HEK293 (cell line): ENCODE measurements around the gene TMEM250.

ENCODE experiments used
- HOXD13 ChIP-seq: sonication (generic); formaldehyde crosslinking; IDR thresholded peaks from 2 replicates; pipeline ENCODE4 v1.8.0; 2022; ENCODE audit warnings: missing genetic modification reagents, borderline replicate concordance
- KLF10 ChIP-seq: fragments of 450-650 bp; IDR thresholded peaks from 2 replicates; pipeline ENCODE4 v1.5.1; 2018; ENCODE audit warnings: missing biosample characterization, mild to moderate bottlenecking, missing genetic modification characterization
- KLF7 ChIP-seq: fragments of 450-650 bp; formaldehyde crosslinking; IDR thresholded peaks from 2 replicates; pipeline ENCODE4 v1.5.1; 2016; ENCODE audit warnings: missing biosample characterization, missing genetic modification characterization, borderline replicate concordance
- MEIS1 ChIP-seq: sonication (generic); formaldehyde crosslinking; IDR thresholded peaks from 2 replicates; pipeline ENCODE4 v1.8.1; 2022; ENCODE audit warnings: missing genetic modification reagents, mild to moderate bottlenecking, borderline replicate concordance
- SETDB1 ChIP-seq: IDR thresholded peaks from one replicate; pipeline ENCODE4 v1.6.1; 2017; ENCODE audit warnings: mild to moderate bottlenecking, low read length, moderate library complexity, mixed read lengths; ENCODE audit not compliant: insufficient read length
- ZBTB7A ChIP-seq: fragments of 450-650 bp; formaldehyde crosslinking; IDR thresholded peaks from 2 replicates; pipeline ENCODE4 v1.5.1; 2016; ENCODE audit warnings: low read depth, missing biosample characterization, missing genetic modification characterization
- ZBTB8A ChIP-seq: fragments of 450-650 bp; formaldehyde crosslinking; IDR thresholded peaks from 2 replicates; pipeline ENCODE4 v1.5.1; 2016; ENCODE audit warnings: missing biosample characterization, missing genetic modification characterization
- ZNF138 ChIP-seq: fragments of 450-650 bp; formaldehyde crosslinking; IDR thresholded peaks from 2 replicates; pipeline ENCODE4 v1.5.1; 2016; ENCODE audit warnings: missing biosample characterization, missing genetic modification characterization, borderline replicate concordance
- ZNF146 ChIP-seq: fragments of 450-650 bp; formaldehyde crosslinking; IDR thresholded peaks from 2 replicates; pipeline ENCODE4 v1.5.1; 2016; ENCODE audit warnings: missing biosample characterization, missing genetic modification characterization
- ZNF175 ChIP-seq: fragments of 450-650 bp; formaldehyde crosslinking; IDR thresholded peaks from 2 replicates; pipeline ENCODE4 v1.5.1; 2016; ENCODE audit warnings: missing biosample characterization, missing genetic modification characterization
- ZNF311 ChIP-seq: fragments of 450-650 bp; formaldehyde crosslinking; IDR thresholded peaks from 2 replicates; pipeline ENCODE4 v1.5.1; 2017; ENCODE audit warnings: missing biosample characterization, missing genetic modification characterization, borderline replicate concordance
- ZNF394 ChIP-seq: fragments of 450-650 bp; formaldehyde crosslinking; IDR thresholded peaks from 2 replicates; pipeline ENCODE4 v1.5.1; 2016; ENCODE audit warnings: missing biosample characterization, missing genetic modification characterization, mild to moderate bottlenecking, moderate library complexity, borderline replicate concordance
- ZNF530 ChIP-seq: fragments of 450-650 bp; formaldehyde crosslinking; IDR thresholded peaks from 2 replicates; pipeline ENCODE4 v1.5.1; 2016; ENCODE audit warnings: low read depth, missing biosample characterization, missing genetic modification characterization
- ZNF558 ChIP-seq: fragments of 450-650 bp; formaldehyde crosslinking; IDR thresholded peaks from 2 replicates; pipeline ENCODE4 v1.5.1; 2016; ENCODE audit warnings: missing biosample characterization, missing genetic modification characterization
- ZNF623 ChIP-seq: fragments of 450-650 bp; formaldehyde crosslinking; IDR thresholded peaks from 2 replicates; pipeline ENCODE4 v1.5.1; 2016; ENCODE audit warnings: missing biosample characterization, missing genetic modification characterization
- ZNF626 ChIP-seq: fragments of 450-650 bp; sonication (Bioruptor Pico); formaldehyde crosslinking; IDR thresholded peaks from 2 replicates; pipeline ENCODE4 v1.5.1; 2018; ENCODE audit warnings: missing biosample characterization, missing genetic modification characterization, inconsistent platforms
- ZNF654 ChIP-seq: fragments of 450-650 bp; formaldehyde crosslinking; IDR thresholded peaks from 2 replicates; pipeline ENCODE4 v1.5.1; 2016; ENCODE audit warnings: low read depth, missing biosample characterization, missing genetic modification characterization
- ZNF664 ChIP-seq: fragments of 450-650 bp; formaldehyde crosslinking; IDR thresholded peaks from 2 replicates; pipeline ENCODE4 v1.5.1; 2016; ENCODE audit warnings: missing biosample characterization, missing genetic modification characterization
- ZNF76 ChIP-seq: fragments of 450-650 bp; formaldehyde crosslinking; IDR thresholded peaks from 2 replicates; pipeline ENCODE4; 2016; ENCODE audit warnings: low read depth, missing biosample characterization, missing genetic modification characterization, borderline replicate concordance
- ZNF785 ChIP-seq: fragments of 450-650 bp; formaldehyde crosslinking; IDR thresholded peaks from 2 replicates; pipeline ENCODE4 v1.5.1; 2016; ENCODE audit warnings: missing biosample characterization, missing genetic modification characterization
- ZNF792 ChIP-seq: fragments of 450-650 bp; formaldehyde crosslinking; IDR thresholded peaks from 2 replicates; pipeline ENCODE4 v1.5.1; 2016; ENCODE audit warnings: missing biosample characterization, missing genetic modification characterization
- ZNF843 ChIP-seq: fragments of 450-650 bp; formaldehyde crosslinking; IDR thresholded peaks from 2 replicates; pipeline ENCODE4 v1.5.1; 2016; ENCODE audit warnings: missing biosample characterization, missing genetic modification characterization
- TF ChIP-seq, protein P1 (sequence below): fragments of 450-650 bp; formaldehyde crosslinking; IDR thresholded peaks from 2 replicates; pipeline ENCODE4 v1.5.1; 2016; ENCODE audit warnings: missing biosample characterization, missing genetic modification characterization
- TF ChIP-seq, protein P2 (sequence below): fragments of 450-650 bp; formaldehyde crosslinking; IDR thresholded peaks from 2 replicates; pipeline ENCODE4 v1.5.1; 2016; ENCODE audit warnings: missing biosample characterization, missing genetic modification characterization
- TF ChIP-seq, protein P3 (sequence below): fragments of 450-650 bp; formaldehyde crosslinking; IDR thresholded peaks from 2 replicates; pipeline ENCODE4; 2016; ENCODE audit warnings: missing biosample characterization, missing genetic modification characterization
- TF ChIP-seq, protein P4 (sequence below): fragments of 450-650 bp; formaldehyde crosslinking; IDR thresholded peaks from 2 replicates; pipeline ENCODE4 v1.5.1; 2017; ENCODE audit warnings: missing biosample characterization, missing genetic modification characterization
- TF ChIP-seq, protein P5 (sequence below): fragments of 450-650 bp; formaldehyde crosslinking; IDR thresholded peaks from 2 replicates; pipeline ENCODE4 v1.5.1; 2016; ENCODE audit warnings: missing biosample characterization, missing genetic modification characterization

The TMEM250 gene

DNA sequence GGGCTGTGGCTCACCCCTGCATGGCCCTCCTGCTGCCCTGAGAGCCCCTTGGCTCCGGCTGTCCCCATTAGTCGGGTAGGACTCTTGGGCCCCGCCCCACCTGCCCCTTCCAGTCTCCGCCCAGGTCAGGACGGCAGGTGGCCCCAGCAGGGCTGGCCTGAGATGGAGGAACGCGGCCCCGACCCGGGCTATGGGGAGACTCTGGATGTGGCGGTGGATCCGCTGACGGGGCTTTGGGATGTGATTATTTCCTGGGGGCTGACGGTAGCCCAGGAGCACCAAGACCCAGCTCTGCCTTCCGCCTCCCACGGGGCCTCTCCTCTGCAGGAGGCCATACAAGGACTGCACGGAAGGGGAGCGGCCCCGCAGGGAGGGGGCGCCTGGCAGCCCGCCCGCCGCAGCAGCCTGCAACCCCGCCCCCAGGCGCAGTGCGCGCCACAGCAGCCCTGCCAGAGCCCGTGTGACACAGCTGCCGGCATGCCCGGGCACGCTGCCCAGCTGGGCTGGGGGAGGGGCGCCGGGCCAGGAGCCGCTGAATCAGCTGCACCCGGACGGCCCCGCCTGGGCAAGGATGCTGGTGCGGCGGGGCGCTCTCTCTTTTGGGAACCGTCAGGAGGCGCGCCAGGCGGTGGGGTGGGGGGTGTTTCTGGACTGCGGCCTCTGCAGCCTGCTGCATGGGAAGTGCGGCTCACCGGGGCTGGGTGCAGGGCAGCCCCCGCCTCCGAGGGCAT is 9.2 kb downstream of the TMEM250 start (continued):
- TF ChIP-seq ZNF785 (tag by site-specific recombination) (peak; percentile 56), ZNF530 (tag by site-specific recombination) (no peak), ZNF843 (tag by site-specific recombination) (peak; percentile 82), ZNF654 (no peak), ZNF311 (tag by site-specific recombination) (no peak), ZNF623 (tag by site-specific recombination) (0 out of 2 replicates have a peak, but pooled peaks have one; percentile 16), ZBTB8A (tag by site-specific recombination) (peak; percentile 99), ZNF792 (tag by site-specific recombination) (no peak), KLF7 (tag by site-specific recombination) (peak; percentile 88; the same call in 1 of the 2 replicates), ZNF146 (tag by site-specific recombination) (peak; percentile 7; the same call in 1 of the 2 replicates), ZNF626 (no peak), ZNF138 (tag by site-specific recombination) (no peak), ZNF664 (tag by site-specific recombination) (no peak), ZNF558 (tag by site-specific recombination) (no peak), HOXD13 (no peak), ZNF394 (peak; percentile 76; the same call in 1 of the 2 replicates), ZNF175 (no peak), ZBTB7A (tag by site-specific recombination) (no peak; the same call in 1 of the 2 replicates), SETDB1 (no peak), KLF10 (tag by site-specific recombination) (peak; percentile 99), ZNF76 (tag by site-specific recombination) (peak; percentile 63), MEIS1 (CRISPR knock-in tag) (no peak)
- TF ChIP-seq, protein P1, sequence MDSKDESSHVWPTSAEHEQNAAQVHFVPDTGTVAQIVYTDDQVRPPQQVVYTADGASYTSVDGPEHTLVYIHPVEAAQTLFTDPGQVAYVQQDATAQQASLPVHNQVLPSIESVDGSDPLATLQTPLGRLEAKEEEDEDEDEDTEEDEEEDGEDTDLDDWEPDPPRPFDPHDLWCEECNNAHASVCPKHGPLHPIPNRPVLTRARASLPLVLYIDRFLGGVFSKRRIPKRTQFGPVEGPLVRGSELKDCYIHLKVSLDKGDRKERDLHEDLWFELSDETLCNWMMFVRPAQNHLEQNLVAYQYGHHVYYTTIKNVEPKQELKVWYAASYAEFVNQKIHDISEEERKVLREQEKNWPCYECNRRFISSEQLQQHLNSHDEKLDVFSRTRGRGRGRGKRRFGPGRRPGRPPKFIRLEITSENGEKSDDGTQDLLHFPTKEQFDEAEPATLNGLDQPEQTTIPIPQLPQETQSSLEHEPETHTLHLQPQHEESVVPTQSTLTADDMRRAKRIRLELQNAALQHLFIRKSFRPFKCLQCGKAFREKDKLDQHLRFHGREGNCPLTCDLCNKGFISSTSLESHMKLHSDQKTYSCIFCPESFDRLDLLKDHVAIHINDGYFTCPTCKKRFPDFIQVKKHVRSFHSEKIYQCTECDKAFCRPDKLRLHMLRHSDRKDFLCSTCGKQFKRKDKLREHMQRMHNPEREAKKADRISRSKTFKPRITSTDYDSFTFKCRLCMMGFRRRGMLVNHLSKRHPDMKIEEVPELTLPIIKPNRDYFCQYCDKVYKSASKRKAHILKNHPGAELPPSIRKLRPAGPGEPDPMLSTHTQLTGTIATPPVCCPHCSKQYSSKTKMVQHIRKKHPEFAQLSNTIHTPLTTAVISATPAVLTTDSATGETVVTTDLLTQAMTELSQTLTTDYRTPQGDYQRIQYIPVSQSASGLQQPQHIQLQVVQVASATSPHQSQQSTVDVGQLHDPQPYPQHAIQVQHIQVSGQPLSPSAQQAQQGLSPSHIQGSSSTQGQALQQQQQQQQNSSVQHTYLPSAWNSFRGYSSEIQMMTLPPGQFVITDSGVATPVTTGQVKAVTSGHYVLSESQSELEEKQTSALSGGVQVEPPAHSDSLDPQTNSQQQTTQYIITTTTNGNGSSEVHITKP (tag by site-specific recombination): peak; percentile 33; the same call in 1 of the 2 replicates
- TF ChIP-seq, protein P2, sequence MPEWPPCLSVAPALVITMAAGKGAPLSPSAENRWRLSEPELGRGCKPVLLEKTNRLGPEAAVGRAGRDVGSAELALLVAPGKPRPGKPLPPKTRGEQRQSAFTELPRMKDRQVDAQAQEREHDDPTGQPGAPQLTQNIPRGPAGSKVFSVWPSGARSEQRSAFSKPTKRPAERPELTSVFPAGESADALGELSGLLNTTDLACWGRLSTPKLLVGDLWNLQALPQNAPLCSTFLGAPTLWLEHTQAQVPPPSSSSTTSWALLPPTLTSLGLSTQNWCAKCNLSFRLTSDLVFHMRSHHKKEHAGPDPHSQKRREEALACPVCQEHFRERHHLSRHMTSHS (tag by site-specific recombination): no peak
- TF ChIP-seq, protein P3, sequence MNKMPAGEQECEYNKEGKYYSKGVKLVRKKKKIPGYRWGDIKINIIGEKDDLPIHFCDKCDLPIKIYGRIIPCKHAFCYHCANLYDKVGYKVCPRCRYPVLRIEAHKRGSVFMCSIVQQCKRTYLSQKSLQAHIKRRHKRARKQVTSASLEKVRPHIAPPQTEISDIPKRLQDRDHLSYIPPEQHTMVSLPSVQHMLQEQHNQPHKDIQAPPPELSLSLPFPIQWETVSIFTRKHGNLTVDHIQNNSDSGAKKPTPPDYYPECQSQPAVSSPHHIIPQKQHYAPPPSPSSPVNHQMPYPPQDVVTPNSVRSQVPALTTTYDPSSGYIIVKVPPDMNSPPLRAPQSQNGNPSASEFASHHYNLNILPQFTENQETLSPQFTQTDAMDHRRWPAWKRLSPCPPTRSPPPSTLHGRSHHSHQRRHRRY (tag by site-specific recombination): no peak
- TF ChIP-seq, protein P4, sequence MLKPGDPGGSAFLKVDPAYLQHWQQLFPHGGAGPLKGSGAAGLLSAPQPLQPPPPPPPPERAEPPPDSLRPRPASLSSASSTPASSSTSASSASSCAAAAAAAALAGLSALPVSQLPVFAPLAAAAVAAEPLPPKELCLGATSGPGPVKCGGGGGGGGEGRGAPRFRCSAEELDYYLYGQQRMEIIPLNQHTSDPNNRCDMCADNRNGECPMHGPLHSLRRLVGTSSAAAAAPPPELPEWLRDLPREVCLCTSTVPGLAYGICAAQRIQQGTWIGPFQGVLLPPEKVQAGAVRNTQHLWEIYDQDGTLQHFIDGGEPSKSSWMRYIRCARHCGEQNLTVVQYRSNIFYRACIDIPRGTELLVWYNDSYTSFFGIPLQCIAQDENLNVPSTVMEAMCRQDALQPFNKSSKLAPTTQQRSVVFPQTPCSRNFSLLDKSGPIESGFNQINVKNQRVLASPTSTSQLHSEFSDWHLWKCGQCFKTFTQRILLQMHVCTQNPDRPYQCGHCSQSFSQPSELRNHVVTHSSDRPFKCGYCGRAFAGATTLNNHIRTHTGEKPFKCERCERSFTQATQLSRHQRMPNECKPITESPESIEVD: peak; percentile 56; the same call in 1 of the 2 replicates
- TF ChIP-seq, protein P5, sequence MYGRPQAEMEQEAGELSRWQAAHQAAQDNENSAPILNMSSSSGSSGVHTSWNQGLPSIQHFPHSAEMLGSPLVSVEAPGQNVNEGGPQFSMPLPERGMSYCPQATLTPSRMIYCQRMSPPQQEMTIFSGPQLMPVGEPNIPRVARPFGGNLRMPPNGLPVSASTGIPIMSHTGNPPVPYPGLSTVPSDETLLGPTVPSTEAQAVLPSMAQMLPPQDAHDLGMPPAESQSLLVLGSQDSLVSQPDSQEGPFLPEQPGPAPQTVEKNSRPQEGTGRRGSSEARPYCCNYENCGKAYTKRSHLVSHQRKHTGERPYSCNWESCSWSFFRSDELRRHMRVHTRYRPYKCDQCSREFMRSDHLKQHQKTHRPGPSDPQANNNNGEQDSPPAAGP (tag by site-specific recombination): peak; percentile 98
